Renal cortical epithelial cell (primary cell): ENCODE results near the gene CNOT8. TPM values are rescaled to one million over a fixed set of nuclear protein-coding genes. Genes with fewer than 3 reads are reported as not detected.

Experiments
- DNase-seq: peaks from one replicate; pipeline ENCODE4 v3.0.0-alpha.2; 2011; ENCODE audit warnings: low read depth
- total RNA-seq: library from RNA; depleted of rRNA; stranded (reverse); fragments of >200 nt; gene quantifications from 2 replicates; pipeline ENCODE4 v1.2.3, GENCODE V29; 2014

The CNOT8 gene
- total RNA-seq, 1 donor from 2014 or later = 87.3 TPM

GRCh38 chr5:154923441-154924430 is 65.3 kb downstream of the CNOT8 start:
- DNase-seq = no peak

Other genes starting within 250 kb of the CNOT8 start
- gene LARP1, start 103.2 kb upstream of the CNOT8 start, total RNA-seq = 33.2 and 96.5 TPM in 2 replicates
- 4.2 TPM in 1 of 2 replicates, not detected in the other for gene FAXDC2, start 8.0 kb upstream of the CNOT8 start, total RNA-seq
- gene GEMIN5, start 79.6 kb downstream of the CNOT8 start, total RNA-seq = 10.6 and 21.5 TPM in 2 replicates
- gene MRPL22, start 82.4 kb downstream of the CNOT8 start, total RNA-seq = 17.6 and 36.6 TPM in 2 replicates
- 0.05 TPM in 1 of 2 replicates, not detected in the other for gene KIF4B, start 155.1 kb downstream of the CNOT8 start, total RNA-seq